DMS53 treated with DMSO at 0.1 percent for 48 hours (cell line): ENCODE data around the gene FH.

Experiments
- DNase-seq: peaks from one replicate; lab custom pipeline; 2025; ENCODE audit not compliant: unreplicated experiment; lab: John Stamatoyannopoulos, UW

Gene FH

GRCh38 chr1:241525026-241525425 lies 5.5 kb upstream of the FH start:
- no peak for DNase-seq

DNA sequence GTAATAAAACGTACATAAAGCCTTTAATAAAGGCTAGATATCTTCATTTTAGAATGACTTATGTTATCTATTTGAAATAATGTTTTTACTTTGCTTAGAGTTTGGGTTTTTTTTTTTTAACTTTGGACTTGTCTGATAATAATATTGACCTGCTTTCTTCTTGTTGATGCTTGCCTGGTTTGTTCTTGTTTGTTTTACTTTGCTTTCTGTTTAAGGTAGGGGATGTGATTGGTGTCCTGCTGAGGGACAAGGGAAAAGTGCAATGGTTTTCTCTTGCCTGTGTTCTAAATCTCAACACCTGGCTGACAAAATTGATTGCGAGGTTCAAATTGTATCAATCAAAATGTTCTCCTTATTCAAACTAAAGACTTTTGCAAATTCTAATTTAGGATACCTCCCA lies 2.2 kb upstream of the FH start:
- no peak for DNase-seq

GRCh38 chr1:241520080-241520465 lies 518 bp upstream of the FH start:
- DNase-seq: no peak

DNA sequence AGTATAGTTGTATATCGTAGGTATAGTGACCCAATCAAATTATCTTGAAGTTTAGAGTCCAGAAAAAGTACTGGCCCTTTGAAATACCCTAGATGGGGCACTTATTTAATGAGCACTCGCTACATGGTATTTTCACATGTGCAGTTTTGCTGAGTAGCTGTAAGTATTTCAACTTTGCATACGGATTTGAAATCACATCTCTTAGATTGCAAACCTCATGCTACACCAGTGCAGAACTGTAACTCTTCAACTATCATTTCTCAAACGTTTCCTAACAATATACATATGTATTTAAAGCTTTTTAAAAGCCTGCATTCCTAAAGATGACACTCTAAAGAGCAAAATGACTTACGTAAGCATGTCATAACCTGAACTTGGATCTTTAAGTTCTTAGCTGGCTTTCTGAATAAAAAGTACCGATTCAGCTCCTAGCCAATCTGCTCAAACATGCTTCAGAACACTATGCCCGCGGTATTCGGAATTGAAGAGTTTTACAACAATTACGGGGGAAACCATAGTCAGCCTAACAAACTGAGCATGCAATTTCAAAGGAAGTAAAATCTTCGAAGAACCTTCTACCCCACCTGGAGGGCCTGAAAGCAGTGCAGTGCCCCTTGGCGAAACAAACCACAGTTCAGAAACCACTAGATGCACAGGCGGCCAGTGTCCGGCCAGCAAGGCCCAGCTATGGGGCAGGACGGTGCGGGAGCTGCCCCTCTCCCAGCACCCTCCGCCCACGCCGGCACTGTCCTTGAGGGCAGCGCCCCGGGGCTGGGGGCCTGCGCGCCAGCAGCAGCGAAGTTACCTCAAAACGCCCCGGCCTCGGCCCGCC lies 863 bp downstream of the FH start:
- DNase-seq: no peak

DNA sequence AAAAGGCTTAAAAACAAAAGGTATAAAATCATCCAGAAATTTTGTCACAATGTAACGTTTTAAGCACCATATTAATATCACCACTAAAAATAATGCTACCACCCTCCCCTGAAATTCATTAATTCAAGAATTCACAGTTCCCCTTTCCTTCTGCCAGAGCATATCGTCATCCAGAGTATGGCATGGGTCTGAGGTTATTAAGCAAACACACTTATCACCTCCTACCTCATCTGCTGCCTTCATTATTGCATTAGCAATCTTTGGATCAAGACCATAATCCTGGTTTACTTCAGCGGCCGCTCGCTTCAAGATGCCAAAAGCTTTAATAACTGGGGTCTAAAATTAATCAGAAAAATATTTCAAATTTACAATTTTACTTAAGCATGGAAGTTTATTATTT lies 6.2 kb downstream of the FH start:
- no peak for DNase-seq

DNA sequence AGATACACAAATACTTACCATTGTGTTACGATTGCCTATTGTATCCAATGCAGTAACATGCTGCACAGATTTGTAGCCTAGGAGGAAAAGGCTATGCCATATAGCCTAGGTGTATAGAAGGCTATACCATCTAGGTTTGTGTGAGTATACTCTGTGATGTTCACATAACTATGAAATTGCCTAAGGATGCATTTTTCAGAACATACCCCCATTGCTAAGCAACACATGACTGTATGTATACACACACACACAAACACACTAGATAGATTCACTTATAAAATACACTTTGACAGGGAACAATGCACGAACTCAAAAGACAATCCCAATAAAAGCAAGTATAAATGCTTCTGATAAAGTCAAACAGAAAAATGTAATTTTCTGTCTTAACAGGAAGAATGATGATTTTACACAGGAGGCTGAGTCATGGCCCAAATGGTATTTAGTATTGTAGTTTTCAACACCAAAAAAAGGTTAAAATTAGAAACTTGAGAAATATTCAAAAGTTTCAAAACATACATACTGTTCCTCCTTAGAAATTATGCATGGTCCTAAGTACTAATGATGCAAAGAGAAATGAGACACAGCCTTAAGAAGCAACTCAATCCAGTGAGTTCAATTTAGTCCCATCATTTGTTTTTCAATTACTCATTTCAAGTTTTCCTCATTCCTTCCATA lies 12.2 kb downstream of the FH start:
- DNase-seq: no peak

GRCh38 chr1:241503444-241503843 lies 16.1 kb downstream of the FH start:
- no peak for DNase-seq

- DNase-seq: peak; percentile 32
Observed at GRCh38 chr1:241499910-241500309, 19.6 kb downstream of the FH start.

DNA sequence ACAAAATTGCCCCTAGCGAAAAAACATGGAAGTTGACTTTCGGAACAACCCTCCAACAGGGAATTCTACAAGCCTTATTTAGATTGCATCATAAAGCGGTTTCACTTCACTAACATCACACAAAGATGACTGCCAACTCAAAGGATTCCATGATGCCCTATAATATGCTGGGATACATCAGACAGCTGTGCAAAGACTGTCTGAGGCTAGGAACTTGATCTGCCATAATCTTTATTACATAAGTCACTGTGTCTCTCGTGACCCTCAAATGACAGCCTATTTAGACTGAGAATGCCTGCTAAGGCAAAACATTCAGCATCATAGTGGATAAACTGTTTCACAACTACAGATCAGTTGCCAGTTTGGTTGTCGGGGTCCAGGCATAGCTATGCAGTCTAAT lies 23.8 kb downstream of the FH start:
- no peak for DNase-seq

- DNase-seq: no peak
Observed at GRCh38 chr1:241488739-241489138, 30.8 kb downstream of the FH start.

DNA sequence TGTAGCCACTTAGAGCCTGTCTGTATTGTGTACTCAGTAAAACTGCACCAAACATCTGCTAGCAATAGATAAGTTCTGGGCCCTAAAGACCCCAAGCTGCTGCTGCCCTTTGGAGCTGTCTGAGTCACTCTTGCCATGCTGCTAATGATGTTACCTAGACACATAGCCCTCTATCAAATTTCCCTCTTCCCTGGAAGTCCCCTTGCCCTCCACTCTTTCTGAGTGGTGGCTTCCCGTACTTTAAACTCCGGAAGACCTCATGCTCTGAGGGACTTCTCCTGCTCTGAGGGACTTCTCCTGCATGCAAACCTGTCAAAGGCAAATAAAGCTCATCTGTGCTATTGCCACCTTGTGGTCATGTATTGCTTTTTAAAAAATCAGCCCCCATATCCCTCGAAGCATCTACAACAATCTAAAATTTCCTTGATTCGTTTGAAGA lies 34.0 kb downstream of the FH start:
- peak; percentile 65 for DNase-seq

DNA sequence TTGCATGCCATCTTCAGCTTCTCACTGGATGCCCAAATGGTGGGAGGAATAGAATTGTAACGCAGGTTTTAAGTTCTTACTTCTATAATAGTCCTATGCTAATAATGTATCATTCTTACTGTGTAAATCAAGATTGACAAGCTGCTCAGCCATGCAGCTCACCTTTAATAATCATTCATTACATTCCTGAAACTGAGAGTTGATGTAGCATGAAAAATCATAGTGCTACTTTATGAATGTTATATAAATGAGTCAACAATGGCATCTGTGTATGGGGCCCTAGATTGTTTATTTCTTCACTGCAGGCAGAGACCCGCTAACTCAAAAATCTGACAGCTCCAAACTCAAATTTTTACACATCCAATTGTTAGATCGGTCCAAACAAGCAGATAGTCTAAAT lies 34.4 kb downstream of the FH start:
- no peak for DNase-seq

- DNase-seq: peak; percentile 3
Observed at GRCh38 chr1:241482761-241483250, 36.7 kb downstream of the FH start.

DNA sequence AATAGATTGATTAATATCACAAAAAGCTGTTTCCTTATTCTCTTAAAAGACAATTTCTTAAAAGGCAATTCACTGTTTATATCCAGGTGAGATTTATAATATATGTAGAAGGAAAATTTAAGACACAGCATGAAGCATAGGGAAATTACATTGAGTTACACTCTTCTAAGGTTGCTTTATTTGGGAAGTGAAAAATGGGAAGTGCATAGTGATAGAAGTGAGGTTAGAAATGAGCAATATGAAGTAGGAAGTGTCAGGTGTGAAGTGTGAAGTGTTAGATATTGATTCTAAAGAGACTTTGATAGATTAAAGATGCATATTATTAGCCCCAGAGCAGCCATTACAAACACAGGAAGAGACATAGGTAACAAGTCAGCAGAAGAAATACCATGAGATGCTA lies 40.3 kb downstream of the FH start:
- DNase-seq: no peak

GRCh38 chr1:241475671-241476070 lies 43.9 kb downstream of the FH start:
- DNase-seq: no peak

DNA sequence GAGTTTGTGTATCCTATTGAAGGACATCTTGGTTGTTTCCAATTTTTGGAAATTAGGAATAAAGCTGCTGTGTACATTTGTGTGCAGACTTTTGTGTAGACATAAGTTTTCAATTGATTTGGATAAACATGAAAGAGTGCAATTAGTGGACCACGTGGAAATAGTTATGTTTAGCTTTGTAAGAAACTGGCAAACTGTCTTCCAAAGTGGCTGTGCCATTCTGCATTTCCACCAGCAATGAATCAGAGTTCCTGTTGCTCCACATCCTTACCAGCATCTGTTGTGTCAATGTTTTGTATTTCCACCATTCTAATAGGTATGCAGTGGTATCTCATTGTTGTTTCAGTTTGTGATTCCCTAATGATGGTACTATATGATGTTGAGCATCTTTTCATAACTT lies 46.5 kb downstream of the FH start:
- DNase-seq: no peak

GRCh38 chr1:241470908-241471590 lies 48.5 kb downstream of the FH start:
- DNase-seq: no peak

- no peak for DNase-seq
Observed at GRCh38 chr1:241470361-241470760, 49.2 kb downstream of the FH start.

DNA sequence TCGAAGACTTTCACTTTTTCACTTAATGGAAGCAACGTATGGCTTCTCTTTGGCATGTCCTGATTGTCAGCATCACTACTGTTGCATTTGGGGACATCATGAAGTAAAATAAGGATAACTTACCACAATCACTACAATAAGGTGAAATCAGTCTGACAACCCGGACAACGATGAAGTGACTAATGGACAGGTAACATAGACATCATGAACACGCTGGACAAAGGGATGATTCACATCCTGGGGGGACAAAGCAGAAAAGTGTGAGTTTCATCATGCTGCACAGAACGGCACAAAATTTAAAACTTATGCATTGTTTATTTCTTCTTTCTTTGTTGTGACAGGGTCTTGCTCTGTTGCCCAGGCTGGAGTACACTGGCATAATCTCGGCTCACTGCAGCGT lies 53.9 kb downstream of the FH start:
- no peak for DNase-seq

- DNase-seq: no peak
Observed at GRCh38 chr1:241464985-241465384, 54.6 kb downstream of the FH start.

DNA sequence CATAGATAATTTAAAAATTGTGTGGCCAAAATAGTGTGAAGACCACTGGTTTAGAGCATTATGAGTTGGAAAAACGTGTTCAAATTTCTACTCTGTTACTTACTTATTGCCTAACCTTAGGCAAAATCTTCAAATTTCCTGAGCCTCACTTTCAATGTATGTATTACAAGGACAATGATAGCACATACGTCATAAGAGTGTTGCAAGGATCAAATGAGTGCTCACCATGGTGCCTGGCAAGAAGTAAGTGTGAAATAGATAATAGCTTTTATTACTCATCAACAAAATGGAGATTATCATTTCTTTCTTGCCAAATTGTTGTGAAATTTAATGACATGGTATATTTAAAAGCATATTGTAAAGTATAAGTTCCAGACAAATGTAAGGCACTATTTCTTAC lies 57.2 kb downstream of the FH start:
- DNase-seq: no peak
